Ascending aorta (tissue), 2 donors: ENCODE data around the gene ATXN1. TPM values are rescaled to one million over a fixed set of nuclear protein-coding genes. Genes with fewer than 3 reads are reported as not detected.

Experiments used
- DNase-seq, 2 donors: peaks; one replicate each; pipeline ENCODE4 v3.0.0-alpha.2; 2019; ENCODE audit warnings: low spot score in 2 of 2
- H3K27ac ChIP-seq, 2 donors: fragments of 200-600 bp; sonication (generic); one replicate each; pipeline ENCODE4 v1.5.1; 2016 to 2017; ENCODE audit warnings: mild to moderate bottlenecking in 1 of 2
- H3K27me3 ChIP-seq: fragments of 200-600 bp; sonication (generic); one replicate; pipeline ENCODE4 v1.5.1; 2017
- H3K36me3 ChIP-seq, 2 donors: fragments of 200-600 bp; sonication (generic); one replicate each; pipeline ENCODE4 v1.5.1; 2016
- H3K4me1 ChIP-seq, 2 donors: fragments of 200-600 bp; sonication (generic); one replicate each; pipeline ENCODE4 v1.5.1; 2016 to 2017; ENCODE audit warnings: mild to moderate bottlenecking in 1 of 2
- H3K4me3 ChIP-seq, 2 donors: fragments of 200-600 bp; sonication (generic); one replicate each; pipeline ENCODE4 v1.5.1; 2016 to 2017; ENCODE audit warnings: mild to moderate bottlenecking in 1 of 2
- H3K9me3 ChIP-seq, 2 donors: fragments of 200-600 bp; sonication (generic); one replicate each; pipeline ENCODE4 v1.5.1; 2016
- intact Hi-C: fragments of 100-400 bp; cut with DNase I; formaldehyde crosslinking; loops from one replicate; pipeline ENCODE4 v1.15.1; 2023
- total RNA-seq: library from RNA; depleted of rRNA; stranded (reverse); fragments of >200 nt; gene quantifications from one replicate; pipeline ENCODE4 v1.1.0, GENCODE V29; 2016
- TF ChIP-seq, protein P1 (sequence below), 3 experiments: fragments of 200-600 bp in 2 of 3; fragments of 450-650 bp in 1 of 3; sonication (generic) in 2 of 3; IDR thresholded peaks; one replicate each; pipeline ENCODE4 v1.5.1; 2016 to 2019; ENCODE audit warnings: antibody characterized with exemption in 3 of 3, mild to moderate bottlenecking in 1 of 3, moderate library complexity in 1 of 3

The ATXN1 gene
- total RNA-seq, 1 donor from 2014 or later = 68.3 TPM

DNA sequence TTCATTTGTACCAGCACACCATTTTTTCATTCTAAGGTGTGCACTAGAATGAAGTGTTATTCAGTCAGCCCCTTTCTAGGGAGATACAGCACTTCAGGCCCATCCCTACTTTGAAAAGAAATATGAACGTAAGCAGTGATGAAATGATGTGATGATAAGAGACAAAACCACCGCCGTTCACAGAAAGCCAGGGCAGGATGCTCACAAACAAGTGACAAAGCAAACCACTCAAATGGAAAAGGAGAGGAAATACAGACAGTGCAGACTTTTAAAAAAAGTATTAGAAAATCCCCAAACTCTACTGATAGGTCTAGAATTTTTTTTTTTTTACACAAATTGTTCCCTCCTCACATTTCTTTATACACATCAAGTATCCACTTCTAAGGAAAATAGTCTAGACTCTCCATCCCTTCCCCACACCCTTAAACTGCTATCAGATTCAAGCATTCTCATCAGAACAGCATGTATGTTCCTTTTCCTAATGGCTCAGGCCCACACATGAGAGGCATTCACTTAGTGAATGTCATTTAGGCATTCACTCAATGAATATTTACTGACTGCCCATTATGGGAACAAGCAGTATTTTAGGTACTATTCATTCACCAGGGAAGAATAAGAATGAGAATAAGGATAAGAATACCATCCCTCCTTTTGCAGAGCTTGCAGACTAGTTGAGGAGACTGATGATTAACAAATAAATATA is 279.4 kb downstream of the ATXN1 start:
- H3K27me3 ChIP-seq = no peaks in the 10 kb centered on the region
- intact Hi-C loops = no loop called here
- H3K36me3 ChIP-seq = peaks cover 5 to 29% of the 10 kb centered on the region in 2 donors
- DNase-seq = no peak
- H3K4me3 ChIP-seq = no peak overlapping the region
- no peaks in the 10 kb centered on the region for H3K4me1 ChIP-seq
- H3K9me3 ChIP-seq = no peaks in the 10 kb centered on the region
- H3K27ac ChIP-seq = no peak overlapping the region
- TF ChIP-seq, protein P1, sequence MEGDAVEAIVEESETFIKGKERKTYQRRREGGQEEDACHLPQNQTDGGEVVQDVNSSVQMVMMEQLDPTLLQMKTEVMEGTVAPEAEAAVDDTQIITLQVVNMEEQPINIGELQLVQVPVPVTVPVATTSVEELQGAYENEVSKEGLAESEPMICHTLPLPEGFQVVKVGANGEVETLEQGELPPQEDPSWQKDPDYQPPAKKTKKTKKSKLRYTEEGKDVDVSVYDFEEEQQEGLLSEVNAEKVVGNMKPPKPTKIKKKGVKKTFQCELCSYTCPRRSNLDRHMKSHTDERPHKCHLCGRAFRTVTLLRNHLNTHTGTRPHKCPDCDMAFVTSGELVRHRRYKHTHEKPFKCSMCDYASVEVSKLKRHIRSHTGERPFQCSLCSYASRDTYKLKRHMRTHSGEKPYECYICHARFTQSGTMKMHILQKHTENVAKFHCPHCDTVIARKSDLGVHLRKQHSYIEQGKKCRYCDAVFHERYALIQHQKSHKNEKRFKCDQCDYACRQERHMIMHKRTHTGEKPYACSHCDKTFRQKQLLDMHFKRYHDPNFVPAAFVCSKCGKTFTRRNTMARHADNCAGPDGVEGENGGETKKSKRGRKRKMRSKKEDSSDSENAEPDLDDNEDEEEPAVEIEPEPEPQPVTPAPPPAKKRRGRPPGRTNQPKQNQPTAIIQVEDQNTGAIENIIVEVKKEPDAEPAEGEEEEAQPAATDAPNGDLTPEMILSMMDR (IDR thresholded peaks at IDR 0.05) = no peak

DNA sequence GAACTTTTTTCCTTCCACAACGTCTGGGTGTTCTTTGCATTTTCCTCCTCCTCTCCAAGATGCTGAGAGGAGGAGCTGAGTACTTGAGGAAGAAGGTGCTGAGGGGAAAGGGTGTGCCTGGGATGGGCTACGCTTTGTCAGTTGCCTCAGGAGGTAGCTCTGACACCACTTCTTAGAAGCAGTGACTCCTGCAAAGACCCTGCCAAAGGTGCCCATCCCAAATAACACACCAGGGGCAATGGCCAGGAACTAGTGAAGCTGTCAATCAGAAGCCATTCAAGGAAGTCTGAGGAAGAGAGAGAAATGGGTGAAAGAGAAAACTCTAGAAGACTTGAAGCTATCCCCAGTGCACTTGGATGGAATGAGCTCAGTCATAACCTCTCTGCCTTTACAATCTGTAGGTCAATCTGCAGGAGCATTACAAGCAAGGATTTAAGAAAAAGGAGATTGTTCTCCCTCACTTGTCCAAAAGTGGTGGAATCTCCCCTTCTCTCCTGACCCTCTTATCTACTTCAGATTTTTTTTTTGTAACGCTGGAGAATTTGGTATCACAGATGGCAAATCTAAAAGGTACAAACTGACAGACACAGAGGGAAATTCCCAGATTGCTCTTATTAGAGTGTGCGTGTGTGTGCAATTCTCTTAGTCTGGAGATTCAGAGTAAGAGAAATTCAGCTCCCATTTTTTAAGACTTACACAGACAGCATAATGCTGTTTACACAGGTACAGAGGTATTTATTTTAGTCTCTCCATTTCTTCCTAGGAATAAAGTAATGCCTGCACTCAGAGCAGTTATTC is 280.3 kb downstream of the ATXN1 start:
- intact Hi-C loops = no loop called here
- TF ChIP-seq, protein P1 (IDR thresholded peaks at IDR 0.05) = no peak
- Histone ChIP-seq H3K4me1 (no peaks in the 10 kb centered on the region), H3K27me3 (no peaks in the 10 kb centered on the region), H3K36me3 (peaks cover 5 to 29% of the 10 kb centered on the region in 2 donors), H3K27ac (no peak overlapping the region), H3K4me3 (no peak overlapping the region), H3K9me3 (no peaks in the 10 kb centered on the region)
- no peak for DNase-seq

DNA sequence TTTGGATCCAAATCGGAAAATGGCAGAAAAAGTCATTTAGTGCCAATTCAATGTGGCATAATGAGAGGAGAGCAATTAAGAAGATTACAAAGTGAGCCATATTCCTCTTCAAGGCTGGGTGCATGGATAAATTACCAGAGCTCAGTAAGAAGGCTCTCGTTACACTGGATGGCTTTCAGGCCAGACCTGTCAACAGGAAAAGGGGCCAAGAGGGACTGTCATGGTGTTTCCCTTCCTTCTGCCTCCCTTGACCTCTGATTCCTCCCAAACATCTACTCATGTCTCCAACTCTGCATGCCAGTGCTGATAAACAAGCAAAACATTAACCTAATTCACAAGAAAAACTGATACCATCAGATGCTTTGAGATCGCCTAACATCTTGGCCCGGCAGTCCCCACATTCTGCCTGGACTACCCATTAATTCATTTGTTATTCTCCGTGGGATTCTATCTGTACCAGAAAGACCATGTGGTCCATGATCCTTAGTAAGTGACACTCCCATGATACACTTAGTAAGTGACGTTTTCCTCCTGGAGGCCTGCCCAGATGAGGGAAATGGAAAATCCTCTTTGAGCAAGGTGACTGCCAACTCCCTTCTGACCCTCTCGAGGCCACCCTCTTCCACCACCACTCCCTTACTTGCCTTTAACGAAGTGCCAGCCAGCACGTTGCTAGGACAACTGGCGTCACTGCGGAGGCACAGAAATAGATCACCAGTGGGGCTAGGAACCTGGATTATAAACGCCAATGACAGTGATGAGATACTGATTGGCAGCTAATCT is 283.7 kb downstream of the ATXN1 start:
- no peak overlapping the region for H3K27ac ChIP-seq
- TF ChIP-seq, protein P1 (IDR thresholded peaks at IDR 0.05) = no peak
- no peaks in the 10 kb centered on the region for H3K9me3 ChIP-seq
- no peaks in the 10 kb centered on the region for H3K36me3 ChIP-seq
- no peaks in the 10 kb centered on the region for H3K27me3 ChIP-seq
- H3K4me1 ChIP-seq = peaks cover 0 to 5% of the 10 kb centered on the region in 2 donors
- H3K4me3 ChIP-seq = no peak overlapping the region
- intact Hi-C loops = no loop called here
- no peak for DNase-seq

DNA sequence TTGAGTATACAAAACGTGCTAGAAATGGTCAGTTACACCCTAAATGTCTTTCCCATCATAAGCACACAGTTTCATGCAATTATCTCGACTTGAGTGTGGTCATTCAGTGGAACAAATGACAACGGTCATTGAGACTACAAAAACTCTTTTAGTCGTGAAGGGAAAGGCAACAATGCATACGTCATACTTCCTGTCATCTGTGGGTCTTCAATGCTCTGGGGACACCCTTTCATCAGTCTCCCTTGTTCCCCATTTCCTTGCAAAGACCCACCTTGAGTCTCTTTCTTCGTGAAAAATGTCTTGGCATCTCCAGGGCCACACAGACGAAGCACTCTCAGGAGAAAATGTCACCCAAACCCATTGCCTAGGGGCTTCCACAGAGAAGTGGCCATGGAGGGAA is 284.4 kb downstream of the ATXN1 start:
- H3K9me3 ChIP-seq = no peaks in the 10 kb centered on the region
- TF ChIP-seq, protein P1 (IDR thresholded peaks at IDR 0.05) = no peak
- H3K4me3 ChIP-seq = no peak overlapping the region
- DNase-seq = no peak
- no peaks in the 10 kb centered on the region for H3K36me3 ChIP-seq
- no peak overlapping the region for H3K27ac ChIP-seq
- no peaks in the 10 kb centered on the region for H3K27me3 ChIP-seq
- intact Hi-C loops = no loop called here
- H3K4me1 ChIP-seq = peaks cover 0 to 11% of the 10 kb centered on the region in 2 donors

DNA sequence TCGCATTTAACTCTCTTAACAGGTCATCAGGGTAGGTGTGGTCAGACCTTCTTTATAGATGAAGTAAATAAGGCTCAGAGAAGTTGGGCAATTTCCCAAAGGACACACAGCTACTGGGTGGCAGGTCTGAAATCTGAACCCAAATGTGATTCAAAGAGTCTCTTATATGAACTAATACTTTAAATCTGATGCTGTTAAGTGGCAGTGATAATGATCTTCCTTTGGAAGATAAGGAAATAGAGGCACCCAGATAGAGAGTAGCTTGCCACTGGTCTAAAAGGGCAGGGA is 285.8 kb downstream of the ATXN1 start:
- peaks cover 0 to 11% of the 10 kb centered on the region in 2 donors for H3K4me1 ChIP-seq
- intact Hi-C loops = no loop called here

More for the DNA sequence above, 285.8 kb downstream of the ATXN1 start:
- Histone ChIP-seq H3K27me3 (no peaks in the 10 kb centered on the region), H3K9me3 (no peaks in the 10 kb centered on the region), H3K27ac (no peak overlapping the region), H3K36me3 (no peaks in the 10 kb centered on the region), H3K4me3 (no peak overlapping the region)
- TF ChIP-seq, protein P1 (IDR thresholded peaks at IDR 0.05) = no peak
- DNase-seq = no peak
